PFSK-1 (cell line): ENCODE measurements around the gene CDC25A.

Source experiments
- FOXP2 ChIP-seq: optimal IDR thresholded peaks from 2 replicates; pipeline ENCODE3; 2011; ENCODE audit warnings: borderline replicate concordance, control low read depth, inconsistent platforms; ENCODE audit not compliant: insufficient read depth; ENCODE audit errors: extremely low read length, extremely low read depth
- POLR2AphosphoS5 ChIP-seq: IDR thresholded peaks from 2 replicates; pipeline ENCODE4 v1.6.1; 2012; ENCODE audit warnings: low read depth, mild to moderate bottlenecking, control low read depth, low read length, moderate library complexity
- REST ChIP-seq, 2 experiments: IDR thresholded peaks; 2 replicates each; pipeline versions ENCODE4 v1.6.1 to v1.8.0; 2011 to 2012; ENCODE audit warnings: low read depth in 2 of 2, low read length in 2 of 2, control low read depth in 1 of 2, inconsistent platforms in 1 of 2, mild to moderate bottlenecking in 1 of 2, moderate library complexity in 1 of 2; ENCODE audit not compliant: insufficient read depth in 1 of 2
- SIN3A ChIP-seq: IDR thresholded peaks from 2 replicates; pipeline ENCODE4 v1.6.1; 2012; ENCODE audit warnings: mild to moderate bottlenecking, low read length, moderate library complexity, borderline replicate concordance; ENCODE audit not compliant: insufficient read depth
- TAF1 ChIP-seq: IDR thresholded peaks from 2 replicates; pipeline ENCODE4 v1.6.1; 2012; ENCODE audit warnings: low read length, control low read depth, borderline replicate concordance; ENCODE audit not compliant: insufficient read depth

Gene CDC25A

GRCh38 chr3:48125886-48126622 is 62.2 kb downstream of the CDC25A start:
- TF ChIP-seq SIN3A (no peak), POLR2AphosphoS5 (no peak)

GRCh38 chr3:48125013-48125705 is 63.1 kb downstream of the CDC25A start:
- no peak for TF ChIP-seq POLR2AphosphoS5

GRCh38 chr3:48123346-48123745 is 64.9 kb downstream of the CDC25A start:
- no peak for TF ChIP-seq REST (IDR thresholded peaks at IDR 0.05; ENCODE audit: insufficient read depth in 1 of 2, low read depth in 2 of 2, low read length in 2 of 2)

GRCh38 chr3:48122504-48122903 is 65.7 kb downstream of the CDC25A start:
- no peak for TF ChIP-seq REST (IDR thresholded peaks at IDR 0.05; ENCODE audit: insufficient read depth in 1 of 2, low read depth in 2 of 2, low read length in 2 of 2)
- no peak for TF ChIP-seq TAF1
- no peak for TF ChIP-seq SIN3A
- no peak for TF ChIP-seq POLR2AphosphoS5
- TF ChIP-seq FOXP2 = no peak

- TF ChIP-seq REST (IDR thresholded peaks at IDR 0.05; ENCODE audit: insufficient read depth in 1 of 2, low read depth in 2 of 2, low read length in 2 of 2) = no peak
- TF ChIP-seq SIN3A = no peak
- no peak for TF ChIP-seq FOXP2
- TF ChIP-seq POLR2AphosphoS5 = no peak
- no peak for TF ChIP-seq TAF1
Measured at GRCh38 chr3:48120223-48120622, 68.0 kb downstream of the CDC25A start.

- no peak for TF ChIP-seq FOXP2
- no peak for TF ChIP-seq REST (IDR thresholded peaks at IDR 0.05; ENCODE audit: insufficient read depth in 1 of 2, low read depth in 2 of 2, low read length in 2 of 2)
- no peak for TF ChIP-seq POLR2AphosphoS5
- no peak for TF ChIP-seq TAF1
- TF ChIP-seq SIN3A = no peak
Measured at GRCh38 chr3:48119505-48120193, 68.6 kb downstream of the CDC25A start.
